Measurements from ENCODE around the gene BBS10.
"Not testable (repeated sequence)": the region's sequence is repeated elsewhere in the genome, so short reads cannot be mapped to it uniquely, and the experiment has no call there.

The BBS10 gene

GRCh38 chr12:76348079-76348901 is at the start of gene BBS10:
TSS of gene BBS10 (minus strand) at chr12:76348415. CDS start at chr12:76348358, 57 bp downstream.
- peak; percentile 93 for DNase-seq

DNA sequence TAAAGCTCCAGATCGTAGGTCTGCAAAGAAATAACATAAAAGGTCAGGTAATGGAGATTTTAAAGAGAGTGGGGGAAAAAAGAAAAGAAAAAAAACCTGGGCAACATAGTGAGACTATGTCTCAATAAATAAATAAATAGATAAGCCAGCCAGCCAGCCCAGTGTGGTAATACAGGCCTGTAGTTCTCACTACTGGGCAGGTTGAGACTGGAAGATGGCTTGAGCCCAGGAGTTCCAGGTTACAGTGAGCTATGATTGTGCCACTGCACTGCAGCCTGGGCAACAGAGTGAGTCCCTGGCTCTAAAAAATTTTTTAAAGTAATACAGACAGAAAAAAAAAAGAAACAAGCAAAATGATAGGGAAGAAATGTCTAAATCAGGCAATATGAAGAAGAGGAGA is 43.2 kb upstream of the BBS10 start:
- no peak for DNase-seq

DNA sequence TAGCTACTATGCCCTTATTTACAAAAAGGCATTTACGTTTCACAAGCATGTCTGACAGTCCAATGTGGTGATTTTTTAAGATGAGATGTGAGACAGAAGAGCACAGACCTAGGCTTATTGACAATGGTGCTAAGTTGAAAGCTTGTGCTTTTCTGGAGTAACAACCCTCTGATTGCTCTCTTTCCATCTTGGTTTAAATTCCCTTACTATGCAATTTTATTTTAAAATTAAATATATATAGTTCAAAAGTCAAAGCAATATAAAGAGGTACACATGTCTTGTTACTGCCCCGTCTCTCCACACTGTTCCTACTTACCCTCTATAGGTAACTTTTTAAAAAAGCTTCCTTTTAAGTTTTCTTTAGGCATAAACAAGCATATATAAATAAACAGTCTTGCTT is 39.4 kb upstream of the BBS10 start:
- DNase-seq = no peak

GRCh38 chr12:76384560-76384959 is 36.3 kb upstream of the BBS10 start:
- no peak for DNase-seq

DNA sequence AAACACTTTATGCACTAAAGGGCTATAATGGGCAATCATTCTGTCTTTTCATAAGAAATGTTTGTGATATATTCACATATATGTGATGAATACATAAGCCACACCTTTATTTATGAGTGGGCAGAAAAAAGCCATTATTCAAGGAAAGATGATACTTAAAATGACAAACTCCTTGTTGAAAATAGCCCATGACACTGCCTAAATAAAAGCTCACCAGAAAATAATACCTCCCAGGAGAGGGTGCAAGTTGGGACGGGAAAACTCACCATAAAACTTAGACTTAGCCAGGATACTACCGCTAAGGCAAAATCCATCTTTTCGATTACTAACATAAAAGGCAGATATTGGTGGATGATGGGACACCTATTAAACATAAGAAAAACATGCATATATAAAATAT is 35.8 kb upstream of the BBS10 start:
- DNase-seq = no peak

GRCh38 chr12:76379261-76379660 is 31.0 kb upstream of the BBS10 start:
- no peak for DNase-seq

DNA sequence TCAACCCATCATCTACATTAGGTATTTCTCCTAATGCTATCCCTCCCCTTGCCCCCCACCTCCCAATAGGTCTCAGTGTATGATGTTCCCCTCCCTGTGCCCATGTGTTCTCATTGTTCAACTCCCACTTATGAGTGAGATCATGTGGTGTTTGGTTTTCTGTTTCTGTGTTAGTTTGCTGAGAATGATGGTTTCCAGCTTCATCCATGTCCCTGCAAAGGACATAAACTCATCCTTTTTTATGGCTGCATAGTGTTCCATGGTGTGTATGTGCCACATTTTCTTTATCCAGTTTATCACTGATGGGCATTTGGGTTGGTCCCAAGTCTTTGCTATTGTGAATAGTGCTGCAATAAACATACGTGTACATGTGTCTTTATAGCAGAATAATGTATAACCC is 28.7 kb upstream of the BBS10 start:
- DNase-seq = not testable (repeated sequence)

DNA sequence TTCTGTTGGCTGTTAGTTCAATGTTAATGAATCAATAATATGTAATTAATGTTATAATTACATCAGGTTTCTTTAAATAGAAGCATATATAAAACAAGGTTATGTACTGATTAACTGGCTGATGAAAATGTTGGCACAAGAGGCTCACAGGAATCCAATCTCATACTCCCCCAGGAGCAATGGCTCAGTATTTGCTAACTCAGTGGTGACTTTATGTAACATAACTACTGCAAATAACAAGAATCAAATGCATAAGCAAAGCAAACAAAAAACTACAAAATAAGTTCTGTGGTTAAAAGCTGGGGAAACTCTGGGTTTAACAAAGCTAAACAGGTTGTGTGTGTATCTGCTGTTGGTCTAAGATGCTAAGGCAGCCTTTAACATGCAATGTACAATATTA is 27.7 kb upstream of the BBS10 start:
- DNase-seq = no peak

DNA sequence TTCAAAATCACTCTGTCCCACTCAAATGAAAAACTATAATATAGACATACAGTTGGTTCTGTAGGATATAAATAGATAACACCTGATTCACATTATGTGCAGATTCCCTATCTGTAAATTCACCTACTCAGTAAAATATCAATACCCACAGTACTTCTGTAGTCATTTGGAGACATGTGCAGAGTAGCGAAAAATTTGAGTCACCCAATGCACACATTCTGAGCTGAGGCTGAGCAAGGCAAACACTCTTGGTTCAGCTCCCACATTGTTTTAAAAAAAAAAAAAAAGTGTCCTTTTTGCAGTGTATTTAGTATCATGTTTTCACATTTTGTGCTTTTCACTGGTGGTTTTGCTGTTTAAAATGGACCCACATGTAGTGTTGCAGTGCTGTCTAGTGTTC is 27.3 kb upstream of the BBS10 start:
- no peak for DNase-seq

- DNase-seq = no peak
These were observed 26.3 kb upstream of the BBS10 start for GRCh38 chr12:76374386-76375020.

DNA sequence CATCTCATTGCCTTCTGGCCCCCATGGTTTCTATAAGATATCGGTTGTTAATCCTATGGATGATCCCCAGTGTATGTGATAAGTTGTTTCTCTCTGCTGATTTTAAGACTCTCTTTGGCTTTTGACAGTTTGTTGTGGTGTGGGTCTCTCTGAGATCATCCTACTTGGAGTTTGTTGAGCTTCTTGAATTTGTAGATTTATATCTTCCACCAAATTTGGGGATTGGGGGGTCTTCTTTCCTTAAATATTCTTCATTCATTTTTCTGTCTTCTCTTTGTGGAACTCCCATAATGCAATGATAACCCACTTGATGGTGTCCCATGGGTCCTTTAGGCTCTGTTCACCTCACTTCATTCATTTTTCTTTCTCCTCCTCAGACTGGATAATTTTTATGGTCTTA is 20.0 kb upstream of the BBS10 start:
- DNase-seq = no peak

- no peak for DNase-seq
These were observed 17.9 kb upstream of the BBS10 start for GRCh38 chr12:76366163-76366562.

- DNase-seq = not testable (repeated sequence)
These were observed 15.9 kb upstream of the BBS10 start for GRCh38 chr12:76364131-76364530.

GRCh38 chr12:76360316-76360715 is 12.1 kb upstream of the BBS10 start:
- DNase-seq = no peak

DNA sequence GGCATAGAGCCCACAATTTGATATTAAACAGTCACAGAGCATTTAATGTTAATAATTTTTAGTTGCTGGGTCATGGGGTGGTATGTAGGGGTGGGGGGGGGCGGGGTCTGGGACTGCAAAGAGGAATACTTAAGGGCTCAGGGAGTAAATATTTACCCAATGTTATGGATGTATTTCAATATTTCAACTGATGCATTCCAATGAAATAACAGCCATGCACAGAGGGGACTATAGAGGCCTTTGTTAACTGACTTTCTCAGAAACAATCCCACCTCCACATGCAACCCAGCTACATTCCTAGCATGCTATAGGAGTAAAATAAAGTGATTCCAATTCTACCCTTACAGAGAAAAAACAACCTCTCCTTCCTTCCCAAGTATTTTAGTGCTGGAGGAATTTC is 7.9 kb upstream of the BBS10 start:
- DNase-seq = no peak

GRCh38 chr12:76346798-76347420 is 1.3 kb downstream of the BBS10 start:
- peak; percentile 30 for DNase-seq

- DNase-seq = no peak
These were observed 2.0 kb downstream of the BBS10 start for GRCh38 chr12:76346236-76346635.

DNA sequence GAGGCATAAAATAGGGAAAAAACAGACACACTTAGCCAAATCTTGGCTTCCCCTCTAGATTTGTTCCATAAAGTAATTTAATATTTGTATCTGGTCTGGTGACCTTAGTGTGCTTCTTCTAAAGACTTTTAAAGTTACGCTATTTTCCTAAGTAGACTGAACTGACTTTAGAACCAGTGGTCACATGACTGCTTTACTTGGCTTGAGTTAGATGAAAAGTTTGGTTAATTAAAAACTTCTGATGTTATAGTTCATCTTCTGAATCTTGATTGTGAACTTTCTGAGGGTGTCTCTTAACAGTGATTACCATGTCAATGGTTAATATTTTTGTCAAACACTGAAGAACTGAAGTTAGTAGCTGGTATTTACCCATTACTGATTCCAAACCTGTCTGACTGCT is 2.6 kb downstream of the BBS10 start:
- DNase-seq = no peak

- no peak for DNase-seq
These were observed 6.7 kb downstream of the BBS10 start for GRCh38 chr12:76341436-76342030.

GRCh38 chr12:76340680-76341435 is 7.4 kb downstream of the BBS10 start:
- no peak for DNase-seq

DNA sequence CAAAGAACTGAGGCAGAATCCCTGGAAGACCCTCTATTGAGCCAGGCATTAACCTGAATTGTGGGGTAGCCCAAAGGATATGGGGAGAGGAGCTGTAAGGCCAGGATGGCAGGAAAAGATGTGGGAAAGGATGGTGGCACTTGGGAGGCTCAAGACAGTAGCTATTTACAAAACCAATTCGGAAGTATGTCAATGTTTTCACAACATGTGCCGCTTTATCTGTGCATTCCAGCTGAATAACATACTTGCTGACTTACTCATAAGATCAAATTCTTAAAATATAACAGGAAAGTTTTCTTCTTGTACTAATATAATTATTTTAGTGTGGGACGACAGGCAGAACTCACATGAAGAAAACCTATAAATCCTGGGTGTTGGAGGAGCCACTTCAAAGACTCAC is 10.6 kb downstream of the BBS10 start:
- no peak for DNase-seq

DNA sequence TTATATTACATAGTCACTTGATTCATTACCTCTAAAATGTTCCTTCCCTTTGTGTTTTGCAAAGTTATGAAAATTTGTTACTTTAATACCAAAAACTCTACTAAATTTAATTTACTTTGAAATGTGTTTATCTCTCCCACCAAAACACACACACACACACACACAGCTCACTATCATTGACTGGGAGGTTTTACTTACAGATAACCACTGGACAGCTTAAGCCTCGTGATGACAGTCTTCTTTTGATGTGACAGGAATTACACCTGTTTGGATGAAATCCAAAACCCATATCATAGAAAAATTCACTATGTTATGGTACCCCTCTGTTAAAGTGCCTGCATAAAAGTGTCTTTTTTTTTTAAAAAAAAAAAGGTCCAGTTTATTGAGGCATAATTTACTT is 15.6 kb downstream of the BBS10 start:
- no peak for DNase-seq

GRCh38 chr12:76329606-76330005 is 18.6 kb downstream of the BBS10 start:
- no peak for DNase-seq
